ENCODE measurements around the gene EVC2.

DNA sequence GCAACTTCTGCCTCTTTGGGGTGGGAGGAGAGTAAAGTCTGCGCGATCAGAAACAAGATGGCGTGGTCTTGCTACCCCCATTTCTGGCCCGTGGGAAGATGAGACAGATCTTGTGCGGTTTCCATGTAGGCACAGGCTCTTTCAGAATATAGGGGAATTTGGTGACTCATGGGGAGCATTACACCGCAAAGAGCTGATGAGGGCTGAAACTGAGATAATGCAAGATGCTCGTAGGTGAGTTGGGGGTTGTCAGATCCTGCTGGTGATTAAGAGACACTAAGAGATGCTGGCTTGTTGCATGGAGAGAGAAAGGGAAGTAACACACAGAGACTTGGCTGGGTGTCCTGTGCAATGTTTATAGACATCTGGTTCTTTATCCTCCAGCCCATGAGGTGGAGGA is 4.2 kb upstream of the EVC2 start:
- TF ChIP-seq CTCF (IDR thresholded peaks at IDR 0.05): no peak
- TF ChIP-seq POLR2AphosphoS5 (IDR thresholded peaks at IDR 0.05; ENCODE audit: low read depth, low read length): no peak
- no peak for TF ChIP-seq REST (IDR thresholded peaks at IDR 0.05; ENCODE audit: insufficient read depth in 1 of 2, low read depth in 2 of 2, low read length in 1 of 2)
